ENCODE results near the gene ENTPD6.

GRCh38 chr20:25194333-25194972 lies 1.1 kb upstream of the ENTPD6 start:
- TF ChIP-seq CTCF (IDR thresholded peaks at IDR 0.05), result no peak
- no peak for TF ChIP-seq POLR2A (IDR thresholded peaks at IDR 0.05)

Measured in right lobe of liver (tissue), 4 donors.